ENCODE data around the gene SENP5. TPM values are rescaled to one million over a fixed set of nuclear protein-coding genes. Genes with fewer than 3 reads are reported as not detected.

The SENP5 gene
- total RNA-seq, 1 donor from 2014 or later = 39.5 TPM

- H3K9me3 Mint-ChIP-seq = no peaks in the 10 kb centered on the region
- TF ChIP-seq CTCF (conservative IDR thresholded peaks at IDR 0.05) = no peak
- no peak overlapping the region for H3K27ac Mint-ChIP-seq
- peaks cover 17% of the 10 kb centered on the region for H3K36me3 Mint-ChIP-seq
- H3K4me1 Mint-ChIP-seq (ENCODE audit: unreplicated experiment) = peaks cover 4% of the 10 kb centered on the region
- no peaks in the 10 kb centered on the region for H3K27me3 Mint-ChIP-seq
- no peak for DNase-seq (ENCODE audit: extremely low spot score, unreplicated experiment)
- H3K4me3 Mint-ChIP-seq = no peak overlapping the region
These were observed 18.4 kb downstream of the SENP5 start for GRCh38 chr3:196886144-196886543.

GRCh38 chr3:196889844-196890708 is 22.4 kb downstream of the SENP5 start:
- no peaks in the 10 kb centered on the region for H3K9me3 Mint-ChIP-seq
- no peak overlapping the region for H3K4me3 Mint-ChIP-seq
- no peak for DNase-seq (ENCODE audit: extremely low spot score, unreplicated experiment)
- H3K36me3 Mint-ChIP-seq = peaks cover 19% of the 10 kb centered on the region
- H3K27ac Mint-ChIP-seq = no peak overlapping the region
- no peaks in the 10 kb centered on the region for H3K27me3 Mint-ChIP-seq
- TF ChIP-seq CTCF (conservative IDR thresholded peaks at IDR 0.05) = no peak
- H3K4me1 Mint-ChIP-seq (ENCODE audit: unreplicated experiment) = no peaks in the 10 kb centered on the region

- H3K36me3 Mint-ChIP-seq = peaks cover 16% of the 10 kb centered on the region
- H3K4me3 Mint-ChIP-seq = no peak overlapping the region
- no peaks in the 10 kb centered on the region for H3K9me3 Mint-ChIP-seq
- TF ChIP-seq CTCF (conservative IDR thresholded peaks at IDR 0.05) = no peak
- no peaks in the 10 kb centered on the region for H3K4me1 Mint-ChIP-seq (ENCODE audit: unreplicated experiment)
- H3K27ac Mint-ChIP-seq = no peak overlapping the region
- no peak for DNase-seq (ENCODE audit: extremely low spot score, unreplicated experiment)
- H3K27me3 Mint-ChIP-seq = no peaks in the 10 kb centered on the region
These were observed 27.0 kb downstream of the SENP5 start for GRCh38 chr3:196894557-196895295.

GRCh38 chr3:196896229-196896628 is 28.5 kb downstream of the SENP5 start:
- no peaks in the 10 kb centered on the region for H3K4me1 Mint-ChIP-seq (ENCODE audit: unreplicated experiment)
- no peaks in the 10 kb centered on the region for H3K9me3 Mint-ChIP-seq
- no peak overlapping the region for H3K27ac Mint-ChIP-seq

GRCh38 chr3:196901768-196902167 is 34.0 kb downstream of the SENP5 start:
- Mint-ChIP-seq H3K4me3 (no peak overlapping the region), H3K36me3 (peaks cover 23% of the 10 kb centered on the region), H3K27me3 (no peaks in the 10 kb centered on the region), H3K9me3 (no peaks in the 10 kb centered on the region), H3K27ac (no peak overlapping the region), H3K4me1 (ENCODE audit: unreplicated experiment) (no peaks in the 10 kb centered on the region)
- no peak for DNase-seq (ENCODE audit: extremely low spot score, unreplicated experiment)
- no peak for TF ChIP-seq CTCF (conservative IDR thresholded peaks at IDR 0.05)

More at GRCh38 chr3:196896229-196896628, 28.5 kb downstream of the SENP5 start:
- no peak for TF ChIP-seq CTCF (conservative IDR thresholded peaks at IDR 0.05)
- DNase-seq (ENCODE audit: extremely low spot score, unreplicated experiment) = no peak
- Mint-ChIP-seq H3K27me3 (no peaks in the 10 kb centered on the region), H3K36me3 (peaks cover 11% of the 10 kb centered on the region), H3K4me3 (no peak overlapping the region)
